ENCODE results near the gene CACNA2D1. TPM values are rescaled to one million over a fixed set of nuclear protein-coding genes. Genes with fewer than 3 reads are reported as not detected.
"Not testable (repeated sequence)": the region's sequence is repeated elsewhere in the genome, so short reads cannot be mapped to it uniquely, and the experiment has no call there.

Gene CACNA2D1
- total RNA-seq, 1 donor = 63.5 TPM

- no peak overlapping the region for H3K4me3 ChIP-seq (ENCODE audit: low read depth, low read length)
- TF ChIP-seq CTCF (IDR thresholded peaks at IDR 0.05; ENCODE audit: insufficient read depth, low read depth, low read length) = no peak
- DNase-seq (ENCODE audit: low read depth) = no peak
Measured at GRCh38 chr7:82154728-82155127, 288.8 kb downstream of the CACNA2D1 start.

GRCh38 chr7:82153776-82154175 is 289.8 kb downstream of the CACNA2D1 start:
- no peak for DNase-seq (ENCODE audit: low read depth)
- TF ChIP-seq CTCF (IDR thresholded peaks at IDR 0.05; ENCODE audit: insufficient read depth, low read depth, low read length) = no peak
- no peak overlapping the region for H3K4me3 ChIP-seq (ENCODE audit: low read depth, low read length)

GRCh38 chr7:82152858-82153257 is 290.7 kb downstream of the CACNA2D1 start:
- no peak for DNase-seq (ENCODE audit: low read depth)
- no peak overlapping the region for H3K4me3 ChIP-seq (ENCODE audit: low read depth, low read length)
- TF ChIP-seq CTCF (IDR thresholded peaks at IDR 0.05; ENCODE audit: insufficient read depth, low read depth, low read length) = no peak

- TF ChIP-seq CTCF (IDR thresholded peaks at IDR 0.05; ENCODE audit: insufficient read depth, low read depth, low read length) = no peak
- no peak for DNase-seq (ENCODE audit: low read depth)
Measured at GRCh38 chr7:82146491-82146890, 297.1 kb downstream of the CACNA2D1 start.

GRCh38 chr7:82142263-82142864 is 301.2 kb downstream of the CACNA2D1 start:
- no peak overlapping the region for H3K4me3 ChIP-seq (ENCODE audit: low read depth, low read length)
- no peak for DNase-seq (ENCODE audit: low read depth)
- TF ChIP-seq CTCF (IDR thresholded peaks at IDR 0.05; ENCODE audit: insufficient read depth, low read depth, low read length) = no peak

More at GRCh38 chr7:82146491-82146890, 297.1 kb downstream of the CACNA2D1 start:
- H3K4me3 ChIP-seq (ENCODE audit: low read depth, low read length) = no peak overlapping the region

- no peak for DNase-seq (ENCODE audit: low read depth)
- H3K4me3 ChIP-seq (ENCODE audit: low read depth, low read length) = no peak overlapping the region
- no peak for TF ChIP-seq CTCF (IDR thresholded peaks at IDR 0.05; ENCODE audit: insufficient read depth, low read depth, low read length)
Measured at GRCh38 chr7:82141427-82141826, 302.1 kb downstream of the CACNA2D1 start.

GRCh38 chr7:82140608-82141007 is 303.0 kb downstream of the CACNA2D1 start:
- DNase-seq (ENCODE audit: low read depth); H3K4me3 ChIP-seq (ENCODE audit: low read depth, low read length): not testable (repeated sequence)

Data from fibroblast of villous mesenchyme (primary cell).